H1 (cell line): Measurements from ENCODE around the gene SEC24C. TPM values are rescaled to one million over a fixed set of nuclear protein-coding genes. Genes with fewer than 3 reads are reported as not detected.

Experiments used
- CTCF ChIA-PET: fragments of 300-600 bp; sonication (Branson Sonifier 250); formaldehyde crosslinking; loops from one replicate; lab custom pipeline; 2021; ENCODE audit not compliant: partially characterized antibody; lab: Charles Lee
- POLR2A ChIA-PET: fragments of 300-600 bp; sonication (Branson Sonifier 250); formaldehyde crosslinking; loops from one replicate; lab custom pipeline; 2021; ENCODE audit warnings: inconsistent platforms; ENCODE audit not compliant: partially characterized antibody; lab: Charles Lee
- DNase-seq, 2 experiments: peaks; one replicate each; pipeline versions ENCODE4 v3.0.0 to v3.0.0-alpha.2; 2010 to 2022; ENCODE audit warnings: low spot score in 2 of 2, low read depth in 1 of 2, mixed read lengths in 1 of 2
- FAIRE-seq: peaks from 2 replicates; lab custom pipeline; 2011; peaks lifted over from hg19 to GRCh38; lab: Jason Lieb, UNC
- H2AFZ ChIP-seq: 2 replicates; pipeline ENCODE4 v1.8.1; 2012; ENCODE audit warnings: low read length, inconsistent platforms
- H2AK5ac ChIP-seq: 2 replicates; pipeline ENCODE4 v1.6.1; 2013; ENCODE audit warnings: low read depth, low read length
- H2BK120ac ChIP-seq: replicated peaks from 2 replicates; pipeline ENCODE3; 2013; ENCODE audit warnings: low read depth, low read length, inconsistent platforms
- H2BK12ac ChIP-seq: 2 replicates; pipeline ENCODE4 v1.6.1; 2013; ENCODE audit warnings: low read depth, low read length
- H2BK15ac ChIP-seq: 2 replicates; pipeline ENCODE4 v1.6.1; 2013; ENCODE audit warnings: low read length
- H2BK20ac ChIP-seq: 2 replicates; pipeline ENCODE4 v1.6.1; 2013; ENCODE audit warnings: low read length
- H2BK5ac ChIP-seq: 2 replicates; pipeline ENCODE4 v1.6.1; 2013; ENCODE audit warnings: low read depth, low read length
- H3K14ac ChIP-seq: 2 replicates; pipeline ENCODE4 v1.6.1; 2013; ENCODE audit warnings: inconsistent platforms; ENCODE audit not compliant: insufficient read length
- H3K18ac ChIP-seq: 2 replicates; pipeline ENCODE4 v1.6.1; 2013; ENCODE audit warnings: low read length; ENCODE audit errors: extremely low read depth
- H3K23ac ChIP-seq: 2 replicates; pipeline ENCODE4 v1.6.1; 2013; ENCODE audit warnings: inconsistent platforms; ENCODE audit not compliant: insufficient read length
- H3K23me2 ChIP-seq: 2 replicates; pipeline ENCODE4 v1.6.1; 2013; ENCODE audit warnings: low read depth, low read length
- H3K27ac ChIP-seq: 2 replicates; pipeline ENCODE4 v1.6.1; 2011; ENCODE audit warnings: low read depth, low read length, inconsistent platforms
- H3K27me3 ChIP-seq, 4 experiments: replicated peaks in 1 of 4; 1 replicate in 1 of 4; 2 replicates in 3 of 4; pipeline versions ENCODE4 v1.6.1 to v1.8.1; 2011 to 2013; ENCODE audit warnings: low read length in 3 of 4, mild to moderate bottlenecking in 3 of 4, inconsistent platforms in 2 of 4, mixed read lengths in 2 of 4, moderate library complexity in 1 of 4; ENCODE audit not compliant: control insufficient read depth in 3 of 4, insufficient read depth in 3 of 4; ENCODE audit errors: extremely low read depth in 1 of 4
- H3K36me3 ChIP-seq, 4 experiments: 2 replicates each; pipeline versions ENCODE4 v1.6.1 to v1.8.1; 2011 to 2013; ENCODE audit warnings: mild to moderate bottlenecking in 4 of 4, low read length in 3 of 4, moderate library complexity in 2 of 4, control low read depth in 1 of 4, inconsistent platforms in 1 of 4; ENCODE audit not compliant: insufficient read depth in 4 of 4, control insufficient read depth in 2 of 4
- H3K4ac ChIP-seq: replicated peaks from 2 replicates; pipeline ENCODE3; 2013; ENCODE audit warnings: low read length, low read depth, mixed read lengths, inconsistent platforms; ENCODE audit not compliant: insufficient read length
- H3K4me1 ChIP-seq, 4 experiments: replicated peaks in 1 of 4; 1 replicate in 1 of 4; 2 replicates in 3 of 4; pipeline versions ENCODE4 v1.6.1 to v1.8.1; 2011 to 2013; ENCODE audit warnings: low read length in 3 of 4, inconsistent platforms in 2 of 4, mixed read lengths in 1 of 4; ENCODE audit not compliant: insufficient read depth in 4 of 4, control insufficient read depth in 3 of 4
- H3K4me2 ChIP-seq, 2 experiments: 2 replicates each; pipeline versions ENCODE4 v1.6.1 to v1.8.1; 2011 to 2013; ENCODE audit warnings: low read depth in 2 of 2, low read length in 2 of 2, control low read depth in 1 of 2, inconsistent platforms in 1 of 2, mild to moderate bottlenecking in 1 of 2; ENCODE audit not compliant: insufficient read depth in 1 of 2
- H3K4me3 ChIP-seq, 4 experiments: fragments of 200-600, 300-600 bp in 1 of 4; sonication (generic), shearing (Covaris generic), sonication (Bioruptor Twin) in 1 of 4; 2 replicates each; pipeline versions ENCODE4 v1.5.1 to v1.8.1; 2011 to 2016; ENCODE audit warnings: low read length in 4 of 4, low read depth in 3 of 4, control low read depth in 2 of 4, inconsistent platforms in 2 of 4, mild to moderate bottlenecking in 2 of 4, mixed read lengths in 1 of 4, moderate library complexity in 1 of 4; ENCODE audit not compliant: insufficient read depth in 2 of 4; ENCODE audit errors: extremely low read depth in 1 of 4
- H3K56ac ChIP-seq: replicated peaks from 2 replicates; pipeline ENCODE3; 2013; ENCODE audit warnings: low read depth, mild to moderate bottlenecking, mixed read lengths, low read length, inconsistent platforms; ENCODE audit not compliant: insufficient read length
- H3K79me1 ChIP-seq: 2 replicates; pipeline ENCODE4 v1.6.1; 2013; ENCODE audit warnings: low read depth, low read length, control low read depth
- H3K79me2 ChIP-seq, 2 experiments: 2 replicates each; pipeline versions ENCODE4 v1.6.1 to v1.8.1; 2012 to 2013; ENCODE audit warnings: low read length in 2 of 2, mild to moderate bottlenecking in 2 of 2, inconsistent platforms in 1 of 2; ENCODE audit not compliant: insufficient read depth in 2 of 2, control insufficient read depth in 1 of 2
- H3K9ac ChIP-seq, 4 experiments: replicated peaks in 1 of 4; 1 replicate in 1 of 4; 2 replicates in 3 of 4; pipeline versions ENCODE4 v1.6.1 to v1.8.1; 2011 to 2013; ENCODE audit warnings: low read depth in 3 of 4, low read length in 3 of 4, control low read depth in 2 of 4, mild to moderate bottlenecking in 2 of 4, moderate library complexity in 2 of 4, inconsistent platforms in 1 of 4; ENCODE audit errors: extremely low read depth in 1 of 4
- H3K9me3 ChIP-seq, 2 experiments: 2 replicates each; pipeline versions ENCODE4 v1.6.1 to v1.8.1; 2012 to 2013; ENCODE audit warnings: mild to moderate bottlenecking in 2 of 2, moderate library complexity in 2 of 2, control low read depth in 1 of 2, inconsistent platforms in 1 of 2, low read depth in 1 of 2, low read length in 1 of 2, mixed read lengths in 1 of 2; ENCODE audit not compliant: insufficient read depth in 2 of 2
- H4K20me1 ChIP-seq, 2 experiments: replicated peaks in 1 of 2; 2 replicates each; pipeline versions ENCODE3 to v1.8.1; 2011 to 2013; ENCODE audit warnings: inconsistent platforms in 2 of 2, low read length in 2 of 2, mild to moderate bottlenecking in 1 of 2; ENCODE audit not compliant: insufficient read depth in 2 of 2, control insufficient read depth in 1 of 2
- H4K5ac ChIP-seq: 2 replicates; pipeline ENCODE4 v1.6.1; 2013; ENCODE audit warnings: low read length, low read depth, mixed read lengths, inconsistent platforms; ENCODE audit not compliant: insufficient read length
- H4K8ac ChIP-seq: 2 replicates; pipeline ENCODE4 v1.8.0; 2013; ENCODE audit warnings: mild to moderate bottlenecking, moderate library complexity, low read length, inconsistent platforms; ENCODE audit not compliant: insufficient read depth; ENCODE audit errors: extremely low read depth
- H4K91ac ChIP-seq: replicated peaks from 2 replicates; pipeline ENCODE3; 2013; ENCODE audit warnings: low read length, mixed read lengths, inconsistent platforms; ENCODE audit not compliant: insufficient read length
- CREB1 ChIP-seq: IDR thresholded peaks from 2 replicates; pipeline ENCODE4 v1.6.1; 2012; ENCODE audit warnings: inconsistent platforms
- HDAC2 ChIP-seq, 2 experiments: fragments of 300-600 bp in 1 of 2; sonication (generic) in 1 of 2; IDR thresholded peaks; 2 replicates each; pipeline ENCODE4 v1.6.1; 2011 to 2012; ENCODE audit warnings: low read depth in 2 of 2, low read length in 2 of 2, mild to moderate bottlenecking in 2 of 2, moderate library complexity in 2 of 2, borderline replicate concordance in 1 of 2, inconsistent platforms in 1 of 2
- KDM4A ChIP-seq: IDR thresholded peaks from one replicate; pipeline ENCODE4 v1.7.1; 2012; ENCODE audit warnings: low read depth, mild to moderate bottlenecking, moderate library complexity, low read length, inconsistent platforms; ENCODE audit not compliant: severe bottlenecking
- PHF8 ChIP-seq: fragments of 200-600 bp; sonication (generic); conservative IDR thresholded peaks from 2 replicates; pipeline ENCODE4 v1.7.1; 2012; ENCODE audit warnings: low read depth, mild to moderate bottlenecking, inconsistent platforms, low read length, moderate library complexity
- TBP ChIP-seq: IDR thresholded peaks from 2 replicates; pipeline ENCODE4 v1.6.1; 2011; ENCODE audit warnings: low read depth, low read length, improper control_type of control experiment
- WGBS, 2 experiments: shearing (Covaris generic) in 1 of 2; methylation state at CpG; one replicate each; pipeline versions ENCODE4 v1.1.6 to v1.1.7; 2013 to 2015; ENCODE audit warnings: low lambda C conversion rate in 2 of 2, mixed read lengths in 2 of 2, inconsistent platforms in 1 of 2, low coverage in 1 of 2, missing lambda C conversion rate in 1 of 2; ENCODE audit not compliant: insufficient replicate concordance in 2 of 2, insufficient coverage in 1 of 2, insufficient read length in 1 of 2; ENCODE audit errors: extremely low coverage in 1 of 2, missing lambda C conversion rate in 1 of 2; 5-methylcytosine and 5-hydroxymethylcytosine counted together
- polyA plus RNA-seq, 7 experiments: library from polyadenylated mRNA; depleted of rRNA in 3 of 7; stranded (reverse) in 5 of 7; unstranded in 2 of 7; fragments of >200 nt in 5 of 7; fragments of 200-250 nt in 2 of 7; gene quantifications; 1 replicate in 5 of 7; 2 replicates in 1 of 7; 4 replicates in 1 of 7; pipeline versions ENCODE4 v1.2.1 to v1.2.3, GENCODE V29; 2011 to 2013; ENCODE audit warnings: missing spikeins in 2 of 7, mixed read lengths in 2 of 7
- total RNA-seq: library from RNA; stranded (reverse); fragmentation: NEBNext Ultra II Directional; extraction: Animal tissue kit (Norgen Biotek cat#: 25700); gene quantifications from 2 replicates; pipeline ENCODE4 v1.2.1, GENCODE V29; 2021

The SEC24C gene
- total and polyA plus RNA-seq, 2 of the 8 experiments (the other 6 are each of a cell fraction or from before 2014, with no cell fraction given): 63.2 to 67.4 TPM

DNA sequence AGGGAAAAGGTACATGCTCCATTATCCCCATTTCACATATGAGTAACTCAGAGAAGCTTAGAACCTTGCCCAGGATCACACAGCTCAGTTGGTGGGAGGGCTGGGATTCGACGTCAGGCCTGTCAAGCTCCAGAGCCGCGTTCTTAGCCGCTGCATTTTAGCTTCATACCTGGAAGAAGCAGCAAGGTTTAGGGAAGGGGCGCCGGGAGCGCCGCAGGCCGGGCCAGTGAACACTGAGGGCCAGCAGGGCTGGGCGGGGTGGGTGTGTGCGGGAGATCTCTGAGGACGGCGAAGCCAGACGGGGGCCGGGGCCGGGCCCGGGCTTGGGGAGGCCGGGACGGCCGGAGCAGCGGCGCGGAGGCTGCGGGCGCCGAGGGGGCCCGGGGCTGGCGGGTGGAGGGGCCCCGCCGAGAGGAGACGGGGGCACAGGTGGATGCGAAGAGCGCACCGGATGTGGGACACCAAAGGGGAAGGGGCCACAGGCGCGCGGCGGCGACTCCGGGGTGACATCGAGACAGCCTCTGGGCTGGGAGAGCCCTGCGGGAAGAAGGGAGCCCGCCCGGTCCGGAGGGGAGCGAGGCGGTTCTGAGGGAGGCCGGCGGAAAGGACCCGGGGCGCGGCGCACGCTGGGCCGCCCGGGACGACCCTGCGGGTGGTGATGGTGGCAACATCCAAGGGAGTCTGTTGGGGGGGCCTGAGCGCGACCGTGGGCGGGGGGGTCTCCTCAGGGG lies 66.7 kb downstream of the SEC24C start:
- H2BK5ac ChIP-seq: no peak overlapping the region; the same call in 1 of the 2 replicates
- no peaks in the 10 kb centered on the region for H3K79me2 ChIP-seq
- H3K14ac ChIP-seq: no peak overlapping the region
- WGBS, 2 experiments: 3% methylated on average over 33 of the region's 63 CpGs; no CpG with 5 or more reads in 1 of the 2 experiments
- H3K18ac ChIP-seq: no peak overlapping the region
- H3K4ac ChIP-seq: no peak overlapping the region
- peak overlapping the region; percentile 42 to 84 (median 52); a peak in 4 of 7 replicates for H3K9ac ChIP-seq
- H3K23ac ChIP-seq: no peak overlapping the region
- ChIA-PET CTCF (interaction anchor here (0.6 to 2.7 kb wide), 6 partner anchors 8 to 279 kb away, joined by 3 to 13 read pairs (median 6); no protein-coding TSS in a partner anchor), POLR2A (interaction anchor here (0.6 to 11.1 kb wide), 11 partner anchors 14 to 188 kb away, joined by 3 to 137 read pairs (median 5); partner anchors contain the start of gene ZSWIM8)
- no peak overlapping the region for H4K5ac ChIP-seq
- H2BK12ac ChIP-seq: no peak overlapping the region
- peak overlapping the region; percentile 71 to 80 for H3K4me2 ChIP-seq
- H2BK20ac ChIP-seq: no peak overlapping the region
- H2BK120ac ChIP-seq: no peak overlapping the region
- no peak overlapping the region for H2BK15ac ChIP-seq
- no peak overlapping the region for H2AFZ ChIP-seq
- TF ChIP-seq CREB1 (no peak), PHF8 (0 out of 2 replicates have a peak, but pooled peaks have one; percentile 57), HDAC2 (IDR thresholded peaks at IDR 0.05; ENCODE audit: borderline replicate concordance in 1 of 2, low read depth in 2 of 2, low read length in 2 of 2) (0 out of 4 replicates have a peak, but pooled peaks of 1 of the 2 experiments have one; percentile 6), TBP (0 out of 2 replicates have a peak, but pooled peaks have one; percentile 48), KDM4A (peak; percentile 83)
- H2AK5ac ChIP-seq: no peak overlapping the region
- no peak overlapping the region for H3K56ac ChIP-seq
- peaks cover 0 to 14% of the 10 kb centered on the region in 2 experiments for H4K20me1 ChIP-seq
- FAIRE-seq: no peak
- peaks cover 4 to 20% (median 16%) of the 10 kb centered on the region in 4 experiments; a peak in 5 of 8 replicates for H3K36me3 ChIP-seq
- H3K23me2 ChIP-seq: no peaks in the 10 kb centered on the region; the same call in 1 of the 2 replicates
- no peak overlapping the region for H4K91ac ChIP-seq
- peak in 1 of 2 experiments; percentile 75 for DNase-seq
- peak overlapping the region; percentile 80; the same call in 1 of the 2 replicates for H4K8ac ChIP-seq
- 0 out of 2 replicates have a peak, but pooled peaks cover 4% of the 10 kb centered on the region for H3K79me1 ChIP-seq
- H3K27me3 ChIP-seq: no peaks in the 10 kb centered on the region
- H3K9me3 ChIP-seq: no peaks in the 10 kb centered on the region
- peak overlapping the region; percentile 69 to 91 (median 78) for H3K4me3 ChIP-seq
- peaks cover 0 to 4% (median 2%) of the 10 kb centered on the region in 4 experiments; a peak in 4 of 7 replicates for H3K4me1 ChIP-seq
- H3K27ac ChIP-seq: no peak overlapping the region
